Brain pericyte (primary cell): ENCODE measurements around the gene B4GALT5.

Source experiments
- DNase-seq: peaks from one replicate; pipeline ENCODE4 v3.0.0-alpha.2; 2012; ENCODE audit warnings: low read depth, low spot score

Gene B4GALT5

GRCh38 chr20:49608752-49609670 lies 104.7 kb downstream of the B4GALT5 start:
- DNase-seq: no peak

- DNase-seq: no peak
Measured at GRCh38 chr20:49607568-49607967, 106.1 kb downstream of the B4GALT5 start.

- DNase-seq: no peak
Measured at GRCh38 chr20:49603209-49603627, 110.5 kb downstream of the B4GALT5 start.

- no peak for DNase-seq
Measured at GRCh38 chr20:49602345-49603208, 111.1 kb downstream of the B4GALT5 start.

- no peak for DNase-seq
Measured at GRCh38 chr20:49601153-49601924, 112.3 kb downstream of the B4GALT5 start.

- DNase-seq: no peak
Measured at GRCh38 chr20:49599746-49600113, 113.9 kb downstream of the B4GALT5 start.

GRCh38 chr20:49597825-49598395 lies 115.8 kb downstream of the B4GALT5 start:
- no peak for DNase-seq

- DNase-seq: no peak
Measured at GRCh38 chr20:49595811-49596561, 117.7 kb downstream of the B4GALT5 start.

- no peak for DNase-seq
Measured at GRCh38 chr20:49595346-49595745, 118.3 kb downstream of the B4GALT5 start.

- no peak for DNase-seq
Measured at GRCh38 chr20:49594931-49595315, 118.8 kb downstream of the B4GALT5 start.

GRCh38 chr20:49594143-49594930 lies 119.3 kb downstream of the B4GALT5 start:
- no peak for DNase-seq

- DNase-seq: no peak
Measured at GRCh38 chr20:49593466-49594142, 120.1 kb downstream of the B4GALT5 start.

- no peak for DNase-seq
Measured at GRCh38 chr20:49592120-49592519, 121.6 kb downstream of the B4GALT5 start.

- DNase-seq: no peak
Measured at GRCh38 chr20:49591217-49591865, 122.3 kb downstream of the B4GALT5 start.

- DNase-seq: no peak
Measured at GRCh38 chr20:49590163-49591017, 123.3 kb downstream of the B4GALT5 start.

GRCh38 chr20:49589747-49590146 lies 123.9 kb downstream of the B4GALT5 start:
- DNase-seq: no peak

GRCh38 chr20:49587111-49587570 lies 126.5 kb downstream of the B4GALT5 start:
- peak; percentile 57 for DNase-seq
